Measurements from ENCODE around the gene GORAB. TPM values are rescaled to one million over a fixed set of nuclear protein-coding genes. Genes with fewer than 3 reads are reported as not detected.

GORAB gene
- polyA plus RNA-seq, 3 donors: 0.86 to 17.5 (median 3.3) TPM

DNA sequence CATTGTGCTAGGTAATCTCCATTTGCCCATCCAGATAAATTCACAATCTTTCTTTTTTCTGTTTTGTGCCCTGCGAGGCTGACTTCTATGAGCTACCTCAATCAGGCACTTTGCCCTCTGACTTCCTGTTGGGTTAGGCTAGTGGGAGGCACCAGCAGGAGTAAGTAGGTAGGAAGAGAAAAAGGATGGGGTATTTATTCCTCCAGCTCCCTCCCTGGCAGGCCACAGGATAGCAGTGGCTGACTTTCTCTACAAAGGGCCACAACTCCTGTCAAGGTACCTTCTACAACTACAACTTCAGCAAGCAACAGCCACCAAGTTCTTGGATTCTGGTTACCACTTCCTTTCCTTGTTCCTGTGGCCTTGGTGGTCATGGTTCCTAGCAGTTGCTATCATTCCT lies 18.8 kb upstream of the GORAB start:
- Histone ChIP-seq H3K36me3 (replicated peaks in 1 of 2; ENCODE audit: control insufficient read depth in 1 of 2, insufficient read depth in 2 of 2, low read length in 2 of 2) (no peaks in the 10 kb centered on the region), H4K20me1 (ENCODE audit: insufficient read depth, low read length) (no peaks in the 10 kb centered on the region), H3K4me2 (replicated peaks; ENCODE audit: extremely low read depth, low read length, poor library complexity, severe bottlenecking) (no peak overlapping the region), H3K4me3 (replicated peaks in 1 of 3; ENCODE audit: low read depth in 2 of 3, low read length in 3 of 3) (no peak overlapping the region), H3K9ac (ENCODE audit: insufficient read depth, low read length, poor library complexity, severe bottlenecking) (no peak overlapping the region), H2AFZ (ENCODE audit: insufficient read depth, low read depth, low read length, poor library complexity, severe bottlenecking) (no peak overlapping the region), H3K4me1 (ENCODE audit: control insufficient read depth in 1 of 2, insufficient read depth in 2 of 2, low read length in 2 of 2) (no peaks in the 10 kb centered on the region), H3K27me3 (ENCODE audit: control insufficient read depth in 2 of 2, insufficient read depth in 2 of 2, low read length in 2 of 2) (no peaks in the 10 kb centered on the region), H3K79me2 (ENCODE audit: insufficient read depth, low read length) (no peaks in the 10 kb centered on the region), H3K9me3 (replicated peaks in 1 of 2; ENCODE audit: control insufficient read depth in 1 of 2, insufficient read depth in 1 of 2, low read length in 2 of 2) (no peaks in the 10 kb centered on the region), H3K27ac (ENCODE audit: low read depth in 1 of 2, low read length in 2 of 2) (no peak overlapping the region)
- no peaks in the 10 kb centered on the region for H3K4me1 Mint-ChIP-seq
- intact Hi-C loops (cut with micrococcal nuclease): no loop called here
- H3K4me3 Mint-ChIP-seq: no peak overlapping the region
- no peaks in the 10 kb centered on the region for H3K36me3 Mint-ChIP-seq
- H3K9me3 Mint-ChIP-seq: peaks cover 0 to 2% (median 0%) of the 10 kb centered on the region in 7 donors
- TF ChIP-seq, protein P1, sequence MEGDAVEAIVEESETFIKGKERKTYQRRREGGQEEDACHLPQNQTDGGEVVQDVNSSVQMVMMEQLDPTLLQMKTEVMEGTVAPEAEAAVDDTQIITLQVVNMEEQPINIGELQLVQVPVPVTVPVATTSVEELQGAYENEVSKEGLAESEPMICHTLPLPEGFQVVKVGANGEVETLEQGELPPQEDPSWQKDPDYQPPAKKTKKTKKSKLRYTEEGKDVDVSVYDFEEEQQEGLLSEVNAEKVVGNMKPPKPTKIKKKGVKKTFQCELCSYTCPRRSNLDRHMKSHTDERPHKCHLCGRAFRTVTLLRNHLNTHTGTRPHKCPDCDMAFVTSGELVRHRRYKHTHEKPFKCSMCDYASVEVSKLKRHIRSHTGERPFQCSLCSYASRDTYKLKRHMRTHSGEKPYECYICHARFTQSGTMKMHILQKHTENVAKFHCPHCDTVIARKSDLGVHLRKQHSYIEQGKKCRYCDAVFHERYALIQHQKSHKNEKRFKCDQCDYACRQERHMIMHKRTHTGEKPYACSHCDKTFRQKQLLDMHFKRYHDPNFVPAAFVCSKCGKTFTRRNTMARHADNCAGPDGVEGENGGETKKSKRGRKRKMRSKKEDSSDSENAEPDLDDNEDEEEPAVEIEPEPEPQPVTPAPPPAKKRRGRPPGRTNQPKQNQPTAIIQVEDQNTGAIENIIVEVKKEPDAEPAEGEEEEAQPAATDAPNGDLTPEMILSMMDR (IDR thresholded peaks at IDR 0.05): no peak
- DNase-seq: no peak
- no CpG with 5 or more reads among the region's 1 CpG for WGBS (ENCODE audit: insufficient coverage)
- peaks cover 0 to 2% (median 0%) of the 10 kb centered on the region in 3 donors for H3K27me3 Mint-ChIP-seq (ENCODE audit: low read depth in 3 of 3)
- H3K27ac Mint-ChIP-seq: no peak overlapping the region

DNA sequence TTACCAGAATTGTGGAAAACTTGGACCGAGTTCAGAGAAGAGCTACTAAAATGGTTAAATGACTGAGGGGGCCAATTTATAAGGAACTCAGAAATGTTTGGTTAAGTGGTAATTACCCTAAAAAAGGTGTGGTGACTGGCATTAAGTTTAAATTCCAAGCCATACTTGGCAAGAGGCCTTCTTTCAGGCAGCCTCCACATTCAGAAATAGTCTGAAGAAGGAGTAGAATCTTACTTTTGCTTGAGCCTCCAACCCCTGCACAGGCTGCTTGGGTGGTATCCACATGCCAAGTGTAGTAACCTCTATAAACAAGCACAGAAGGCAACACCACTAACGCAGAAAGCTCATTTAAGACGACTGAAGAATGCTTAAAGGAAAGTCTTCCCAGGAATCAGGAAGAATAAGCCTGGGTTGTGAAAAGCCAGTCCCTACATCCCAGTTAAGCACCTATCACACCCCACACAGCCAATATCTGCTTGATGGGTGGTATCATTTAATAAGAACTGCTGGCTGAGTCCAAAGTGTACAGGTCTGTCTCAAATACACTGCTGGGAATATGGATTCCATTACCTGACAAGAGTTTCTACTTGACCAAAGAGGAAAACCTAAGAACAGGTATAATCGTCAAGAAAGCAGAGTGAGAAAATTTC lies 13.7 kb upstream of the GORAB start:
- Mint-ChIP-seq H3K9me3 (no peaks in the 10 kb centered on the region), H3K4me3 (no peak overlapping the region), H3K4me1 (no peaks in the 10 kb centered on the region), H3K27me3 (ENCODE audit: low read depth in 3 of 3) (peaks cover 0 to 2% (median 0%) of the 10 kb centered on the region in 3 donors), H3K36me3 (no peaks in the 10 kb centered on the region), H3K27ac (no peak overlapping the region)
- Histone ChIP-seq H4K20me1 (ENCODE audit: insufficient read depth, low read length) (no peaks in the 10 kb centered on the region), H3K4me3 (replicated peaks in 1 of 3; ENCODE audit: low read depth in 2 of 3, low read length in 3 of 3) (no peak overlapping the region), H3K27ac (ENCODE audit: low read depth in 1 of 2, low read length in 2 of 2) (no peak overlapping the region), H3K36me3 (replicated peaks in 1 of 2; ENCODE audit: control insufficient read depth in 1 of 2, insufficient read depth in 2 of 2, low read length in 2 of 2) (no peaks in the 10 kb centered on the region), H3K9ac (ENCODE audit: insufficient read depth, low read length, poor library complexity, severe bottlenecking) (no peak overlapping the region), H3K4me1 (ENCODE audit: control insufficient read depth in 1 of 2, insufficient read depth in 2 of 2, low read length in 2 of 2) (no peaks in the 10 kb centered on the region), H3K4me2 (replicated peaks; ENCODE audit: extremely low read depth, low read length, poor library complexity, severe bottlenecking) (no peak overlapping the region), H3K9me3 (replicated peaks in 1 of 2; ENCODE audit: control insufficient read depth in 1 of 2, insufficient read depth in 1 of 2, low read length in 2 of 2) (no peaks in the 10 kb centered on the region), H3K79me2 (ENCODE audit: insufficient read depth, low read length) (no peaks in the 10 kb centered on the region), H3K27me3 (ENCODE audit: control insufficient read depth in 2 of 2, insufficient read depth in 2 of 2, low read length in 2 of 2) (no peaks in the 10 kb centered on the region), H2AFZ (ENCODE audit: insufficient read depth, low read depth, low read length, poor library complexity, severe bottlenecking) (no peak overlapping the region)
- TF ChIP-seq, protein P1 (IDR thresholded peaks at IDR 0.05): no peak
- DNase-seq: no peak
- intact Hi-C loops (cut with micrococcal nuclease): no loop called here
- WGBS (ENCODE audit: insufficient coverage): 100% methylated on average over 1 of the region's 4 CpGs
